PC-3 (cell line): ENCODE measurements around the gene ESYT2. TPM values are rescaled to one million over a fixed set of nuclear protein-coding genes. Genes with fewer than 3 reads are reported as not detected.

Source experiments
- ATAC-seq: fragments of 200-7000 bp; cut with Tn5 transposase; 2 replicates; pipeline ENCODE4 v1.9.1; 2020; ENCODE audit warnings: mild to moderate bottlenecking, moderate library complexity
- BruUV-seq: library from RNA; stranded (reverse); fragments of 400-500 nt; replicated peaks from 2 replicates; lab custom pipeline; 2021; lab: Mats Ljungman, UMichigan
- CTCF ChIA-PET: fragments of 300-600 bp; sonication (Branson Sonifier 250); formaldehyde crosslinking; loops from one replicate; lab custom pipeline; 2022; ENCODE audit warnings: antibody characterized with exemption; lab: Charles Lee
- POLR2A ChIA-PET: fragments of 300-600 bp; sonication (Branson Sonifier 250); formaldehyde crosslinking; loops from one replicate; lab custom pipeline; 2022; ENCODE audit warnings: antibody characterized with exemption; ENCODE audit not compliant: unreplicated experiment; lab: Charles Lee
- DNase-seq: peaks from one replicate; pipeline ENCODE4 v3.0.0-alpha.2; 2015
- H2AFZ ChIP-seq: fragments of 300-600 bp; sonication (generic); 2 replicates; pipeline ENCODE4 v1.6.0; 2016; ENCODE audit warnings: antibody characterized with exemption, low read length
- H3F3A ChIP-seq: fragments of 300-600 bp; sonication (generic); one replicate; pipeline ENCODE4 v1.6.0; 2017; ENCODE audit warnings: antibody characterized with exemption, low read length, control low read depth, mild to moderate bottlenecking; ENCODE audit not compliant: unreplicated experiment
- H3K27ac ChIP-seq: fragments of 300-600 bp; sonication (generic); 2 replicates; pipeline ENCODE4 v1.5.1; 2016; ENCODE audit warnings: mild to moderate bottlenecking, low read length
- H3K27me3 ChIP-seq: fragments of 300-600 bp; sonication (generic); 2 replicates; pipeline ENCODE4 v1.6.1; 2016; ENCODE audit warnings: low read length, mixed read lengths
- H3K36me3 ChIP-seq: fragments of 300-600 bp; sonication (generic); 2 replicates; pipeline ENCODE4 v1.6.1; 2016; ENCODE audit warnings: low read depth, mixed run types, low read length, mixed read lengths
- H3K4me1 ChIP-seq: fragments of 300-600 bp; sonication (generic); 2 replicates; pipeline ENCODE4 v1.5.1; 2016; ENCODE audit warnings: low read length; ENCODE audit not compliant: insufficient read depth
- H3K4me2 ChIP-seq: fragments of 300-600 bp; sonication (generic); 2 replicates; pipeline ENCODE4 v1.6.0; 2016; ENCODE audit warnings: low read length
- H3K4me3 ChIP-seq: fragments of 300-600 bp; sonication (generic); 2 replicates; pipeline ENCODE4 v1.5.1; 2016; ENCODE audit warnings: mild to moderate bottlenecking, low read length, mixed read lengths
- H3K79me2 ChIP-seq: fragments of 300-600 bp; sonication (generic); 2 replicates; pipeline ENCODE4 v1.6.1; 2017; ENCODE audit warnings: low read length, mixed read lengths
- H3K9ac ChIP-seq: fragments of 300-600 bp; sonication (generic); 2 replicates; pipeline ENCODE4 v1.6.0; 2016; ENCODE audit warnings: mild to moderate bottlenecking, low read length
- H3K9me2 ChIP-seq: fragments of 300-600 bp; sonication (generic); replicated peaks from 2 replicates; pipeline ENCODE4 v1.6.1; 2016; ENCODE audit warnings: mixed run types, low read length, mixed read lengths
- H3K9me3 ChIP-seq: fragments of 300-600 bp; sonication (generic); 2 replicates; pipeline ENCODE4 v1.6.1; 2016; ENCODE audit warnings: low read length, mixed read lengths
- H4K20me1 ChIP-seq: fragments of 300-600 bp; sonication (generic); 2 replicates; pipeline ENCODE4 v1.6.1; 2016; ENCODE audit warnings: low read length, mixed read lengths
- CTCF ChIP-seq: fragments of 300-600 bp; sonication (generic); conservative IDR thresholded peaks from 2 replicates; pipeline ENCODE4 v1.5.1; 2017; ENCODE audit warnings: antibody characterized with exemption, low read depth, mild to moderate bottlenecking, low read length
- EZH2 ChIP-seq: fragments of 300-600 bp; sonication (generic); IDR thresholded peaks from one replicate; pipeline ENCODE4 v1.6.1; 2017; ENCODE audit warnings: antibody characterized with exemption, mild to moderate bottlenecking, low read length; ENCODE audit not compliant: unreplicated experiment
- EZH2phosphoT487 ChIP-seq: fragments of 300-600 bp; sonication (generic); IDR thresholded peaks from 2 replicates; pipeline ENCODE4 v1.6.1; 2018; ENCODE audit warnings: mild to moderate bottlenecking, antibody characterized with exemption, low read length, borderline replicate concordance
- intact Hi-C: fragments of 100-400 bp; cut with micrococcal nuclease; formaldehyde crosslinking; loops from 2 replicates; pipeline ENCODE4 v1.9.0; 2023
- total RNA-seq: library from RNA; depleted of rRNA; stranded (reverse); fragments of >200 nt; gene quantifications from 2 replicates; pipeline ENCODE4 v1.2.3, GENCODE V29; 2014

The ESYT2 gene
- total RNA-seq, 1 experiment from 2014 or later, result 76.1 TPM

DNA sequence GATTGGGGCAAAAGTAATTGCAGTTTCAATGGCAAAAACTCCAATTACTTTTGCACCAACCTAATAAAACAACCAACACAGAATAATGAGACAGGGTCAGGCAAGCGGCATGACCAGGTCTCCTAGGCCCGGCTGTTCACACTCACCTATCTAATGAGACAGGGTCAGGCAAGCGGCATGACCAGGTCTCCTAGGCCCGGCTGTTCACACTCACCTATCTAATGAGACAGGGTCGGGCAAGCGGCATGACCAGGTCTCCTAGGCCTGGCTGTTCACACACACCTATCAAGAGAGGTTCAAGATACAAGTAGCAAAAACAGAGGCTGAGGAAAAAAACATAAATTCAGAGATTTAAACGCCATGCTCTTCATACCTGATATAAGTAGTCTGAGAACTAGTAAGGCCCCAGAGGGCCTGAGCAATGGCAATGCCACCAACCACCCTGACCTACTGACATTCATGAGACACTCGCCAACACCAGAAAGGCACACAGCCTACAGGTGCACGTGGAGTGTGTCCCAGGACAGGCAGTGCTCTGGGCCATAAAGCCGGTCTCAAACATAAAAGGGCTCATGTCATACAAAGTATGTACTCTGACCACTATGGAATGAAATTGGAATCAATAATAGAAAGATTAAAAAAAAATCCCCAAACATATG, 84.1 kb downstream of the ESYT2 start:
- H3K4me2 ChIP-seq, result no peak overlapping the region
- H2AFZ ChIP-seq, result no peak overlapping the region
- no TSS peak for BruUV-seq
- DNase-seq, result no peak
- no peak overlapping the region for H3K9ac ChIP-seq
- no peak for TF ChIP-seq EZH2
- TF ChIP-seq CTCF, result no peak
- TF ChIP-seq EZH2phosphoT487, result no peak
- H3K9me2 ChIP-seq, result no peaks in the 10 kb centered on the region
- ATAC-seq, result no peak
- no peaks in the 10 kb centered on the region for H4K20me1 ChIP-seq
- H3K27me3 ChIP-seq, result no peaks in the 10 kb centered on the region
- peaks cover 12% of the 10 kb centered on the region for H3F3A ChIP-seq
- no peak overlapping the region for H3K27ac ChIP-seq
- peaks cover 21% of the 10 kb centered on the region for H3K4me1 ChIP-seq
- no peak overlapping the region for H3K4me3 ChIP-seq
- H3K79me2 ChIP-seq, result no peaks in the 10 kb centered on the region
- ChIA-PET POLR2A (no interaction called here), CTCF (no interaction called here)
- peaks cover 29% of the 10 kb centered on the region; the same call in 1 of the 2 replicates for H3K36me3 ChIP-seq
- no peaks in the 10 kb centered on the region for H3K9me3 ChIP-seq
- intact Hi-C loops, result no loop called here

DNA sequence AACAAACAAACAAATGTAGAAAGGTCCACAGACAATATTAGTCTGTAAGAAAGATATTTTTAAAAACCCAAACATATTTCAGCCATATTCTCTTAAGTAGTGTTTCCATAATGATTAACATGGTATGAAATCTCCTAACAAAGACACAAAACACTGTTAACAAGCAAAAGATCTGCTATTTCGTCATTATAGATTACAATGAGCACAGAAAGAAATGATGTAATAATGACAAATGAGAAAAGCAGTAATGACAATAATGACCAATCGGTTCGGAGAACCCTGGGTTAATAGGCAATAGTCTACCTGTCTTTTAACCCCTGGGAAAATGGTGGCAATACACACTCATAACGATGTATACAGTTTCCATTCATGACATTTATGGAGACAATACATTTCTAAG, 85.2 kb downstream of the ESYT2 start:
- no peaks in the 10 kb centered on the region for H3K9me3 ChIP-seq
- no peak overlapping the region for H3K27ac ChIP-seq
- H3K27me3 ChIP-seq, result no peaks in the 10 kb centered on the region
- H3K36me3 ChIP-seq, result peaks cover 26% of the 10 kb centered on the region; the same call in 1 of the 2 replicates
- POLR2A ChIA-PET, result no interaction called here
- DNase-seq, result no peak
- H3K4me3 ChIP-seq, result no peak overlapping the region
- no peak overlapping the region for H3K4me2 ChIP-seq
- TF ChIP-seq CTCF, result no peak
- TF ChIP-seq EZH2, result no peak
- TF ChIP-seq EZH2phosphoT487, result no peak
- intact Hi-C loops, result no loop called here
- no peak overlapping the region for H3K9ac ChIP-seq
- CTCF ChIA-PET, result no interaction called here
- H3K9me2 ChIP-seq, result no peaks in the 10 kb centered on the region
- peaks cover 12% of the 10 kb centered on the region for H3F3A ChIP-seq
- peaks cover 31% of the 10 kb centered on the region for H3K4me1 ChIP-seq
- no peak for ATAC-seq
- no peaks in the 10 kb centered on the region for H3K79me2 ChIP-seq
- H4K20me1 ChIP-seq, result no peaks in the 10 kb centered on the region
- no TSS peak for BruUV-seq
- no peak overlapping the region for H2AFZ ChIP-seq

DNA sequence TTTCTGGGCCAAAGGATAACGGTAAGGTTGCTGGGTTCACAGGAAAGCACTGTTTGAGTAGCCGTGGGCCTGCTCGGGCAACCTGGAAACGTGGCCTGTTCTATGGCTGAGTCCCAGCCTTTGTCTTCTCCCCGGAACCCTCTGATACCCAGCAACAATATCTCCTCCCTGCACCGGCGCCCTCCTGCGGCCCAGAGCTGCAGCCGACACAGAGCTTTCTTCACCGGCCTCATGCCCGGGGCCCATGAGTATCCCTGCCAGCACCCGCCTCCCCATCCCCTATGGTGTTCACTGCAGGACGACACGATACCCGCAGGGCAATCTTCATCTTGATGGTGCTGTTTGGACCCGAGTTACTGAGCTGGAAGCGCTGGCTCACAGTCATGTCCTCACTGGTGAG, 86.1 kb downstream of the ESYT2 start:
- ChIA-PET CTCF (no interaction called here), POLR2A (no interaction called here)
- Histone ChIP-seq H3K4me3 (no peak overlapping the region), H4K20me1 (no peaks in the 10 kb centered on the region), H3K27me3 (no peaks in the 10 kb centered on the region), H3F3A (peaks cover 12% of the 10 kb centered on the region), H3K27ac (no peak overlapping the region), H3K4me2 (no peak overlapping the region), H3K9ac (no peak overlapping the region), H2AFZ (no peak overlapping the region), H3K9me2 (no peaks in the 10 kb centered on the region), H3K36me3 (peaks cover 31% of the 10 kb centered on the region; the same call in 1 of the 2 replicates), H3K79me2 (no peaks in the 10 kb centered on the region), H3K9me3 (no peaks in the 10 kb centered on the region), H3K4me1 (peaks cover 31% of the 10 kb centered on the region)
- ATAC-seq (no peak), DNase-seq (no peak)
- no peak for TF ChIP-seq EZH2
- no peak for TF ChIP-seq CTCF
- no peak for TF ChIP-seq EZH2phosphoT487
- intact Hi-C loops, result no loop called here
- no TSS peak for BruUV-seq
